ENCODE results near the gene MPPED1.

Gene MPPED1

GRCh38 chr22:43411040-43411868 is 560 bp upstream of the MPPED1 start:
- DNase-seq (ENCODE audit: low read depth): no peak

DNA sequence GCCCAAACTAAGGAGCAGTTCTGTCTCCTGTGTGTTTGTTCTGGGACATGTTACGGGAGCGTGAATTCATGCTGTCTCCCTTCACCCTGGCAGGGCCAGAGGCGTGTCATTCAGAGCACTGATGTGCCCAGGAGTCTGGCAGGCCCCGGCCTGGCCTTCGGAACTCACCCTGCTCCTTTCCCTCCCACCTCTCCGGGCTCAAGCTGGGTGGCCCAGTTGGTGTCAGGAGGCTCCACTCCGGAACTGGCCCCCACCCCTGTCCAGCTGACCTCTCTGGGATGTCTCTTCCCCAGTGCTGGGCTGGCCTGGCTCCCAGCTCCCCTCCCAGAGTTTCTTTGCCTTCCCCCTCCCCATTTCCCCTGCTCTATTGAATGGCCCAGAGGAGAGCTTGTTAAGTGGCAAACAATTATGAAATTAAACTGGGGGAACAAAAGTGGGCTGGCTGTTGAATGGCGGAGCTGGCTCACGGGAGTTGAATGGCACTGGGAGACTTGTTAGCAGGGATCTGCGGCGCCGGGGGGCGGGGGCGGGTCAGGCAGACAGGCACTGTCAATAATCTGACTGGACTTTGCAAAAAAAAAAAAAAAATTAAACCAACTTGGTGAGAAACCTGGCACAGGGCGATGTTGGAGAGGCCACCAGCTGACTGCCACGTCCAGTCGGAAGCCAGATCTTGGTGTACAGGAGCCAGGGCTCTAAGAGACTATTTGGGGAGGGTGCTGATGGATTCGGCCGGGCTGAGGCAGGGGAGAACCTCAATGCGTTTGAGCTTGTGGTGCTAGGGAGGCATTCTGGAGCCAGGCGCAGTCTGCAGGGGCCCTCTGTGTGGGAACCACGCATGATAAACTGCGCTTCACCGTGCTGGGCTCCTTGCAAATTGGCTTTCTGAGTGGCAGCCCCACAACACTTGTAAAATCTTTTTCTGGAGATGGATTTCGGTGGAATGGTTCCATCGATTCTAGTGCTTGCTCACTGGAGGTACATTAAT is 1.3 kb downstream of the MPPED1 start:
- DNase-seq (ENCODE audit: low read depth): no peak

GRCh38 chr22:43413826-43414225 is 2.0 kb downstream of the MPPED1 start:
- DNase-seq (ENCODE audit: low read depth): no peak

GRCh38 chr22:43415681-43416080 is 3.9 kb downstream of the MPPED1 start:
- no peak for DNase-seq (ENCODE audit: low read depth)

DNA sequence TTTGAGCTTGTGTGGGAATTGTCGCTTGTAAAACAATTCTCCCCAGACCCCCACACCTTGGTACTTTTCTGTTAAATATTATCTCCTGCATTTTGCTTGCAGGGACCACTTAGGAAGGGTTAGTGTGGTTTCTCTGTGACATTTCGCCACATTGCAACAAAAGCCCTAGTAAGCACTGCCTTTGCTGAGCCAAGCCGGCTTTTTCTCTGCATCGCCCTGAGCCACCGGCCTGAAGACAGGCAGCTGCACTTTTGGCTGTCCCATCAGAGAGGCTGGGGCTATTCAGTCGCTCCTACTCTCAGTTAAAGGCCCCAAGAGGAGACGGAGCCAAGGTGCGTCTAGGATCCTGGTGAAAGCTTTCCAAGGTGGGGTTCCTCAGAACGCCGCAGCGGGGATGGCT is 5.7 kb downstream of the MPPED1 start:
- DNase-seq (ENCODE audit: low read depth): no peak

DNA sequence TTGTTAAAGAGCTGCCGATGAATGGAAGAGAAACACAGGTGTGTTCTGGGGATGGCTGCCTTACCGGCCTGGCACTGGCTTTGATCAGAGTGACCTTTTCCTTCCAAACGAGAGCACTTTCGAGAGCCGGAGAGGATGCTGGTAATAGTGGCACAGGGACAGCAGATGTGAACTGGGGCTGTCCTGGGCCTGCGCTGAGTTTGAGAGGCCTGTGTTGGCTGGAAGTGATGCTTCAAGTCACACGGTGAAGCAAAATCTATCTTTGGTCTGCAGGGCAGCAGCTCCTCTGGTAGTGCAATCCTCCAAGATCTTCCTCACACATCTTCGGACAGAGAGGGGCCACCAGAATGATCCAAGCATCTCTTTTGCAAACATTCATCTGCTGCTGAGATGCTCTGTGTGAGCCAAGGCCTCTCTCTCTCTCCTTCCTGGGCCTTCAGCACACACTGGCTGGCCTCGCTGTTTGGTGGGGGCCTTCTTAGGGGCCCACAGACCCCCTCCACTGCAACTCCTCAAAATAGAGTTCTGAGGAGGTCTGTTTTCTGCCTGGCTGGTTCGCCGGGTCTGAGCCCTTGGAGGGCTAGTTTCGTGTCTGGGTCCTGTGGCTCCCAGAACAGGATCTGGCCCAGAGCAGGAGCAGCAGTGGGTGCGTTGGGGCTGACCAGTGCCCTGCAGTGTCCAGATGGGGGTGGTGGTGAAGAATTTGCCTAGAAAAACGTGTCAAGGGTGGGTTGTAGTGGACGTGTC is 6.4 kb downstream of the MPPED1 start:
- DNase-seq (ENCODE audit: low read depth): no peak

DNA sequence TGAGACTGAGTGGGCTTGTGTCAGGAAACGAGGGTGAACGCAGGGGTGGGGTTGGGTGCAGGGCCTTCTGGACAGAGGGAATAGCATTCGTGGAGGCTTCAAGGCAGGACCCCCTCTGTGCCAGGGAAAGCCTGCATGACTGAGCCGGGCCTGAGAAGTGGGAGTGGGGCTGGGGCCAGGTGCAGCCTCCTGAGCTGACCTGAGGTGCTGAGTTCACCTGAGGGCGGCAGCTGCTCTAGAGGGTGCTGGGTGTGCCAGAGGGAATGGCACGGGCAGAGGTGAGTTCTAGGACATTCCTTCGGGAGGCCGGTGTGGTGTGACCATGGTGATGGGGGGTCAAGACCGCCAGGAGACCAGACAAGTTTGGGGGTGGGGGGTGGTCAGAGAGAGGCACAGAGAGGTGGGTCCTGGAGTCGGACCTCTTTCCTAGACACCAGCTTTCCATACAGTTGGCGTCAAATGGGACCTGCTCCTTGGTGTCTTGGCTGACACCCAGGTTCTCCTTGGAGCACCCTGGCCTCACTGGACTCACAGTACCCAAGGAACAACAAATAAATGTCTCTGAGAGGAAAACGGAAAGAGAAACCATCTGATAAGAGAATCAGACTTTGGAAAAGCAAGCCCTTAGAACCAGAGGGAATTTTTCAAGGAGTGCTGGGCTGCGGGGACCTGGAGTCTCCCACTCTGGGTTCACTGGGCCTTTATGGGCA is 7.7 kb downstream of the MPPED1 start:
- no peak for DNase-seq (ENCODE audit: low read depth)

GRCh38 chr22:43421046-43421665 is 9.3 kb downstream of the MPPED1 start:
- DNase-seq (ENCODE audit: low read depth): no peak

- no peak for DNase-seq (ENCODE audit: low read depth)
Observed at GRCh38 chr22:43421914-43422615, 10.3 kb downstream of the MPPED1 start.

DNA sequence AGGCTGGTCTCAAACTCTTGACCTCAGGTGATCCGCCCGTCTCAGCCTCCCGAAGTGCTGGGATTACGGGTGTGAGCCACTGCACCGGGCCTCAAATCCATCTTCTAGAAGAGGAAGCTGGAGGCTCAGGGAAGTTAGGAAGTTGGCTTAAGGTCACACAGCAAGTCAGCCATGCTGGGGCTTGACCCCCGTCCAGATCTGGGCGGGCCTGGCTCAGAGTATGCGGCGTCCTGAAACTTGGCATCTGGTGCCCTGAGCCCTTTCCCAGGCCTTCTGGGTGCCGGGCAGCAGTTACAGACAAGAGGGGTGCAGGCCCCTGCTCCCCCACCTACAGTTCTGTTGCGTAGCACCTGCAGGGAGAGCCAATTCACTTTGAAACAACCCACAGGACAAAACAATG is 11.2 kb downstream of the MPPED1 start:
- DNase-seq (ENCODE audit: low read depth): no peak

DNA sequence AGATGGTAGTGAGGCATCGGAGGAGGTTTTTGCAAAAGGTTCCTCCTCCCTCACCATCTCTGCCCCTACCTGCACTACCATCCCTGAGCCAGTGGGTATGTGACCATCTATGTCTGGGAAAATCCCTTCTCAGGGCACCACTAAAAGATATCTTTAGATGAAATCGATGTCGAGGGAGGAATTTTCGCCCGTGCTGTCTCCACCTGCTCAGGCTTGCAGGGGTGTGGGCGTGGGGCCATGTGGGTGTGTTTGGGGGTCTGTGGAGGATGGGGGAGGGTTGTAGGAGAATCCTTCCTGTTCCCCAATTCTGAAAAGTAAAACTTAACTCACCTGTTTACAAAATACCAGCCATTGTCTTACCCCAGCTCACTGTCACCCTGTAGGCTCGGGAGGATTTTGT is 12.4 kb downstream of the MPPED1 start:
- no peak for DNase-seq (ENCODE audit: low read depth)

DNA sequence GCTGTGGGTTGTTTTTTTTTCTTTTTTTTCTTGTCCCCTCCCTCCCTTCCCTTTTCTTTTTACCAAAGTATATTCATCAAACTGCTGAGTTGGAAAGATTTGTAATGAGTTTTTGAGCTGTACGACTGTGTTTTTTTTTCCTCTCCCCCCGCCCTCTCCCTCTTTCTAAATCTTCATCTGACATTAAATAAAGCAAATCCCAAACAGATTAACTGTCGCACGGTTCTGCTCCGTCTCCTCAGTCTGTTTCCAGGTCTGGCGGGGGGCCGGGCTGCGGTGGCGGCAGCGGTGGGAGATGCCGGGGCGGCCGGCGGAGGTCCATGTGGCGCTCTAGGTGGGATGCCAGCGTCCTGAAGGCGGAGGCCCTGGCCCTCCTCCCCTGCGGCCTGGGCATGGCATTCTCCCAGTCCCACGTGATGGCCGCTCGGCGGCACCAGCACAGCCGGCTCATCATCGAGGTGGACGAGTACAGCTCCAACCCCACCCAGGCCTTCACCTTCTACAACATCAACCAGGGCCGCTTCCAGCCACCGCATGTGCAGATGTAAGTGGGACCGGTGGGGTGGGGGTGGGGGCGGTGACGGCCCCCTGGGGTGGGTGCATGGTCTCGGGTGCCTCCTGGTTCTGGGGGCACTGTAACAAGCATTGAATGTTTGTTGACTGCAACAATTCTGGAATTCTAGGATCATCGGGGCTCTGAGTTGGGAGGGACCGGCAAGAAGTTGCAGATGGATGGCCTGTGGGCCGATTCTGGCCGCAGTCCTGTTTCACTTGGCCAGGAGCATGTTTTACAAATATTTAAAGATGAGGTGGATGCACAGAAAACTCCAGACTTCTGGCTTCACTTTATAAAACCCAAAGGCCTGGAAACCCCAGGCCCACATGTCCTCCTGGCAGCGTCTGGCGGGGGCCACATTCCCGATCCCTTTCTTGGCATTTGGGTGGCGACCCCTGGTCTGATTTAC is 13.1 kb downstream of the MPPED1 start:
- no peak for DNase-seq (ENCODE audit: low read depth)

DNA sequence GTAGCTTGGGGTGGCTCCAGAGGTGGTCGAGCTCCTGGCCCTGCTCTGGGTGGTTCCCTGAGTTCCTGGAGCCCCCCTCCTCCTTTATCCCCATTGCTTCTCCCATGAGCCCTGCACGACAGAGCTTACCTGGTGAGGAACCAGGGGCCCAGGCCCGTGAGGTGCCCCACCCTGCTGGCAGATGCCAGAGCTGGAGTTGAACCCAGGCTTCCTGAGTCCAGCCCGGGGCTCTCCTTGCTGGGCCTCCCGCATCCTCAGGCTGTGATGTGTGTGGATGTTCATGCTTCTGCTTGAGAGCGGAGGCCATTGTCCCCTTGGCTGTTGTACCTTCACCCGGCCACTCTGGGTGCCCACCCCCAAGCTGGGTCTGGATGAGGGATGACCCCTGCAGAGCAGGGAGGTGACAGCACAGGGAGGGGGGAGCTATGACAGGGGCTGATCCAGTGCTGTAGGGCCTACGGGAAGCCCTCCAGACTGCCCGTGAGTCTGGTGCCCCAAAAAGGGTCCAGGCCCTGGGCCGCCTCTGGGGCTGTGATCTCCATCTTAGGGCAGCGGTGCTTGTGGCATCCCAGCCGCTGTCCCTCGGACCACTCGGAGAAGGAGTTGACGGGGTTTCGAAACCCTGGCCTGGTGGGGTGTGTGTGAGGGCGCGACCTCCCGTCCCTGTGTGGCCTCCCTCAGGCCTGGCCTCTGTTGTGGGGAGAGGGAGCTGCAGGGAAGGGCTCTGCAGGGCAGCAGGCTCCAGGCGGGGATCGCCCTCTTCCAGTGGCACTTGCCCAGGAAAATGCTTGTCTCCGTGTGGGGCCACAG is 14.4 kb downstream of the MPPED1 start:
- DNase-seq (ENCODE audit: low read depth): no peak

DNA sequence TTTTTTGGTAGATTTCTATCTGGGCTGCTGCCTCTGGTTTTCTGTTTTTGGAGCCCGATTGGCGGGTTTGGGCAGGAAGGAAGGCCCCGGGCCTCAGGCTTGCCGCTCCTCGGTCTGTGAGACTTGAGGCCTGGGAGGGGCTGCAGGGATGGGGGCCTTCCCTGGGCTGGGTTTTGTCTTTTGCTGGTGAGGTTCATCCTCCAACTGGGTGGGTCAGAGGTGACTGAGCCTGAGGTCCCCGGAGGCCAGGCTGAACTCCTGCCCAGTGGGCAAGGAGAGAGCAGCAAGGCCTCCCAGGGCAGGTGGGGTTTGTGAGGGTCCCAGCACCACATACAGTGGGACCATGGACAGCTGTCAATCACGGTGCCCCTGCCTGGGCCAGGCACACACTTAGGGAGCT is 15.0 kb downstream of the MPPED1 start:
- DNase-seq (ENCODE audit: low read depth): no peak

DNA sequence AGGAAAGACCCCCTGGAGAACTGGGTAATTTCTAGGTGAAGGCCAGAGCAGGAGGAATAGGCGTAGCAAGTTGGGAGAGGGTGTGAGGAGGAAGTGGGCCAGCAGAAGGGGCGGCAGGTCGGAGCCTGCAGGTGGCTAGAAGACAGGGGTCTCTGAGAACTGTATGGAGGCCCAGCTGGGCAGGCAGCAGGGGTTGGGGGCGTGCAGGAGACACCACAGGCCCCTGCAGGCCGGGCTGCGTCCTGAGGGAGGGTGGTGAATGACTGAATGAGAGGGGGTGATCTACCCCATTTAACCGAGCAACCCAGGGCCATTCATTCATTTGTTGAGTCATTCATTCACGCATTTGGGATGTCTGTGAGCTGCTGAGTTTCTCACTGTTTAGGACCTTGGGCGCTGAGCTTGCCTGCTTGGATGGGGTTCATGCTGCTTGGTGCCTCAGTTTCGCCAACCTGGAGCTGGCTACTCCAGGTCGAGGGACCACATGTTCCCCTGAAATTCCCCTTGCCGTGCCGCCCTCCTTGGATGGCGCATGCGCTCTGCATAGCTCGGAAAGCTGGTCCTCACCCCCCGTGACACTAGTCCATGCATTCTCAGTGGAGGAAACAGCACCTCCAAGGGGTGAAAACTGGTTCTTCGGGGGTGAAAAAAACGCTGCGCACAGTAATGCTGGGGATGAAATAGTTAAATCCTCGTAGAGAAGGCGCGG is 15.6 kb downstream of the MPPED1 start:
- DNase-seq (ENCODE audit: low read depth): no peak

- DNase-seq (ENCODE audit: low read depth): no peak
Observed at GRCh38 chr22:43428005-43428485, 16.2 kb downstream of the MPPED1 start.

DNA sequence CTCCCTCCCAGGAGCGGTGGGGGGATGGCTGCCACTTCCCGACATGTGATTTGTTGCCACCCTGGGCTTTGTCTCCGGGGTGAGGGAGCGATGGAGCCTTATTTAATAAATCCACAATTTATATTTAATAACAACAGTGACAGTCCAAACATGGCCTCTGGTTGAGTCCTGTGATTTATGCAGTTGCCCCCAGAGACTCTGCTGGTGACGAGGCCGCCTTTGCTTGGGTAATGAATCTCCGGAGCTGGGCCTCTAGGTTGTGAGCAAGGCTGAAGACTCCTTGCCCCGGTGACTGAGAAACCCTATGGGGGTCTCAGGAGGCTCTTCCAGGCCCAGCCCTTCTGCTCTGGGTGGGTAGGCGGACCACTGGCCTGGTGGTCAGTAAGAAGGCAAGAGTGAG is 16.7 kb downstream of the MPPED1 start:
- DNase-seq (ENCODE audit: low read depth): no peak

- no peak for DNase-seq (ENCODE audit: low read depth)
Observed at GRCh38 chr22:43429426-43429825, 17.6 kb downstream of the MPPED1 start.
